Activated T-cell treated with anti-CD3 and anti-CD28 coated beads for 48 hours (primary cell): ENCODE measurements around the gene RFFL.
"Not testable (repeated sequence)": the region's sequence is repeated elsewhere in the genome, so short reads cannot be mapped to it uniquely, and the experiment has no call there.

Experiments
- DNase-seq: peaks from one replicate; pipeline ENCODE4 v3.0.0-alpha.2; 2020; ENCODE audit warnings: low read depth

RFFL gene

GRCh38 chr17:35002876-35003551 lies 60.5 kb downstream of the RFFL start:
- DNase-seq = no peak

GRCh38 chr17:35001549-35001948 lies 62.0 kb downstream of the RFFL start:
- DNase-seq = no peak

- not testable (repeated sequence) for DNase-seq
Observed at GRCh38 chr17:35000965-35001364, 62.5 kb downstream of the RFFL start.

DNA sequence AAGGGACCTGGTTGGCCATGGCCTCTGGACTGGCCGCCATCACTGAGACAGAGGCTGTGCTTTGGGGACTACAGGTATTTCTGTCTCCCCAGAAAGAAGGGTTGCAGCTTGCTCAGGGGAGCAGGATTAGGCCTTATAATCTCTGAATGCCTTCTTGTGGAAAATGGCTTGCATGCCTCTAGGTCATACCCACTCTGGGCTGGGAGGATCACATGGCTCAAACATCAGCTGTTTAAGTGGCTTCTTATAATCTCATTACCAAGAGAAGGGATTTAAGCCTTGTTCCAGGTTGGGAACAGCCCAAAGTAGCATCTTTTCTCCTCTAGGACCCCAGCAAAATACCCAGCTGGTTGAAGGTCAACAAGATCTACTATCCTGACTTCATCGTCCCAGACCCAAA lies 64.1 kb downstream of the RFFL start:
- no peak for DNase-seq

- peak; percentile 75 for DNase-seq
Observed at GRCh38 chr17:34998205-34998604, 65.3 kb downstream of the RFFL start.

DNA sequence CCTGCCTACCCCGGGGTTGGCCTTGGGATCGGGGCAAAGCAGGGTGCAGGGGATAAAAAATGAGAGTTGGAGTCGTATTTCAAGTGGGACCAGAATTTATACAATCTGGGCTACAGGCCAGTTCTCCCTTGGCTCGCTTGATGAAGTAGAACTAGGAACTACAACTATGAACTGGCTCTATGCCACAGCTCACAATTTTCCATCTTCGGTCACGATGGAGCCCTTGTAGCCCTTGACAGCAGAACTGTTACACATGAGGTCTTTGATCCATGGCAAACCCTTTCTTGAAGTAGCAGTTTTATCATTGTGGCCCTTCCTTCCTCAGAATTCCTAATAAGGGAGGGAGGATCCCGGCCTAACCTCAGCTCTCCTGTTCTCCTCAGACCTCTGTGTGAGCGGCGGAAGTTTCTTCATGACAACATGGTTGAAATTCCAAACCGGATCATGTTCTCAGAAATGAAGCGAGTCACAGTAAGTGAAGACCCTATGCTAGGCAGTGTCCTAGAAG lies 66.1 kb downstream of the RFFL start:
- DNase-seq = no peak

GRCh38 chr17:34996422-34997285 lies 66.9 kb downstream of the RFFL start:
- DNase-seq = no peak

DNA sequence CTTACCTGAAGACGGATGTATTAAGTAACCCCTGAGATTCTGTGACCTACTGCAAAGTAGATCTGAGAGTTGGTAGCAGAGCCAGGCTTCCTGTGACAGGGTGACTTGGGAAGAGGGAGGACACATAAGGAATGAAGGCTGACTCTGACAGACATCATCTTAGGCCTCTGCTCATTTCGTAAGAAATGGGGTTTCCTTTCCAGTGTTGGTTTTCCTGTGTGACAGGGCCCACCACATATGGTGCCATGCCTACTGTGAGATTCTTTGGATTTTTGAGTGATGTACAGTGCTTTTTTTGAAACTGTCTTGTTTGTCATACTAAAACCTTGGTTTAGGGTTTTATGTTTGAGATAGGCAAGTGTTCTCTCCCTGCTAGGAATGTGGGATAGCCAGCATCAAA lies 70.5 kb downstream of the RFFL start:
- no peak for DNase-seq

- DNase-seq = no peak
Observed at GRCh38 chr17:34991606-34992005, 71.9 kb downstream of the RFFL start.

DNA sequence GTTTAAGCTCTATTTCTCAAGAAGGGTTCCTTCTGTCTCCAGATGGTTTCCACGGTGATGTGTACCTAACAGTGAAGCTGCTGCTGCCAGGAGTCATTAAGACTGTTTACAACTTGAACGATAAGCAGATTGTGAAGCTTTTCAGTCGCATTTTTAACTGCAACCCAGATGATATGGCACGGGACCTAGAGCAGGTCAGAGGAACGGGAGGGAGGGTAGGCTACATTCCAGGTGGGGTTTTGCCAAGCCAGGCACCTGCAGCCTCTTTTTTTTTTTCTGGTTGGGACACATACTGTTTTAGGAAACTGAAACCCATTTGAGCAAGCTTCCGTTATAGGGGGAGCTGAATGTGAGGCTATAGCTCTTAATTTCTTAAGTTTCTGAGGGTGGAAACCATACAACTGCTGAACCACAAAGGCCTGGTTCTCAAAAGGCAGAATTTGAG lies 72.6 kb downstream of the RFFL start:
- DNase-seq = no peak

GRCh38 chr17:34989473-34989872 lies 74.0 kb downstream of the RFFL start:
- DNase-seq = no peak

DNA sequence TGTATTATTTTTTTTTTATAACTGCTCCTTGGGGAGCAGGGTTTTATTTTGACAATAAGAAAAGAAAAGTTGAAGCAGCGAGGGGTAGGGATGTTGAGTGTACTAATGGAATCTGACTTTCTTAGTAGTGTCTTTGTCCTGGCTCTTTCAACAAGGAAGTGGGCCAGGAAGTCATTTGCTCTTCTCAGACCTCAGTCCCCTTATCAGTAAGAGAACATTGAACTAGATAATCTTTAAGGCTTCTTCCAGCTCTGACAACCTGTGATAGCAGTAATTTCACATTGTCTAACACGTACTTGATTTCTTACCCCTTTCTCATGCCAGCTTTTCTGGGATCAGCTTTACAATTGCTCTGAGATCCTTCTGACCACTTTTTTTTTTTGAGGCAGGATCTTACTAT lies 74.9 kb downstream of the RFFL start:
- no peak for DNase-seq

DNA sequence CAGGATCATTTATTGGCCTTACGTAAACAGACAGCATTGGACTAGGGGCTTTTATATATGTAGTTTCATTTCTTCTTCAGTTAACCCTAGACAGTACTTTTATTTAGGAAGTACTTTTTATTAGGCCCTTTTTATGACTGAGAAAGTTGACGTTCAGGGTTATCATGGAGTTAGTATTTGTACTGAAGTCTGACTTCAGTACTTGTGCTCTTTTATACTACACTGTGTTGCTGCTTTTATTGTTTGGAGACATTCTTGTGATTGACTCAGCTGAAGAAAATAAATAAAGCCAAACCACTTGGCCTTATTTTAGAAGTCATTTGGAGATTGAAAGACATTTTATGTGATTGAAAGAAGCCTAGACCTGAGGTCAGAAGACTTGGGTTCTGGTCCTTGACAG lies 76.3 kb downstream of the RFFL start:
- no peak for DNase-seq

DNA sequence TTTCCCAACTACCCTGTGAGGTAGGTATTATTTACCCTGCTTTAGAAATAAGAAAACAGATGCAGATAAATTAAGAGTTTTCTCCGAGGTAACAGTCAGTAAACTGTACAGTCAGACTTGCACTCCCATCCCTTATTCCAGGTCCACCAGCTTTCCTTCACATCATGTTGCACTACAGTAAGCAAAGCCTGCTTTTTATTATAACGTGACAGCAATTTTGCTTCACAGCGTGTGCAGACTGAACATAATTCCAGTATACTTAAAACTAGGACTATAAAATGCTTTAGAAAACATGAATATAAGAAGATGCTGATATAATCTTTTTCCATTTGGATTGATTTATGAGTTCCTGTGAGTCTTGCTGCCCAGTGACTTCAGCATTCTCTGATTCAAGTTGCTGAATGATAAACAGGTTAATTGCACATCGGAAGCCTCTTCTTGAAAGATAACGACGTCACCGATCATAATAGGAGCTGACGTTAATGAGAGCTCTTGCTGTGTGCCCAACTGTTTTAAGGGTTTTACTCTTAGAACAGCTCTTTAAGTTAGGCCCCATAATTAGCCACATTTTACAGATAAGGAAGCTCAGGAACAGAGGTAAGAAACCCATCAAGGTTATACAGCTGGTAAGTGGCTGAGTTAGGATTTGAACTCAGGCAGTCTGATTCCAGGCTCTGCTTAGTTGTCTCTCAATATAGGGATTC lies 81.8 kb downstream of the RFFL start:
- DNase-seq = no peak

GRCh38 chr17:34980681-34981537 lies 82.6 kb downstream of the RFFL start:
- peak; percentile 59 for DNase-seq

DNA sequence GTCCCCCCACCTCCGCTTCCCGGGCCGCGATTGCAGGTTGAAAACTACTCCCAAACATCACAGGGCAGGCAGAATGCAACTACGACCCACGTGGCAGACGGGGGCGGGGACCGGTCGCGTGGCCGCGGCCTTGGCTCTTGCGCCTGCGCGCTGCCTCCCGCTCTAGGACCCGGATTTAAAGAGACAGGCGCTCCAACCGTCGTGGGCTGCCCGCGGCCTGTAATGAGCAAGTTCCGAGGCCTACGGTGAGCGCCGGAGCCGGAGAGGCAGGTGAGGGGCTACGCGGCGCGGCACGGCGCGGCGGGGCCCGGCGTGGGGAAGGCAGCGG lies 83.2 kb downstream of the RFFL start, which contains the start of gene LIG3:
Gene LIG3, plus strand, starts transcription at position 160 of the 328 bp plus-strand sequence. CDS start 2,494 bp downstream, outside the sequence.
- DNase-seq = peak; percentile 95

GRCh38 chr17:34979650-34980352 lies 83.7 kb downstream of the RFFL start:
- DNase-seq = no peak

- DNase-seq = no peak
Observed at GRCh38 chr17:34979153-34979552, 84.4 kb downstream of the RFFL start.

GRCh38 chr17:34974794-34975785 lies 88.4 kb downstream of the RFFL start:
- DNase-seq = no peak

GRCh38 chr17:34974179-34974578 lies 89.3 kb downstream of the RFFL start:
- DNase-seq = no peak
